HG02943 (cell line): ENCODE results near the gene DOK5.

Experiments used
- ATAC-seq: cut with Tn5 transposase; IDR thresholded peaks from one replicate; pipeline ENCODE4 v1.9.1; 2021; ENCODE audit warnings: mild to moderate bottlenecking, low read depth, moderate library complexity; ENCODE audit not compliant: unreplicated experiment

DOK5 gene

GRCh38 chr20:54605319-54605718, 129.9 kb downstream of the DOK5 start:
- no peak for ATAC-seq

GRCh38 chr20:54606380-54606779, 131.0 kb downstream of the DOK5 start:
- ATAC-seq = no peak

GRCh38 chr20:54608039-54608745, 132.8 kb downstream of the DOK5 start:
- ATAC-seq = no peak

GRCh38 chr20:54608943-54609342, 133.6 kb downstream of the DOK5 start:
- no peak for ATAC-seq

GRCh38 chr20:54611708-54612412, 136.5 kb downstream of the DOK5 start:
- ATAC-seq = no peak

GRCh38 chr20:54618412-54618811, 143.0 kb downstream of the DOK5 start:
- ATAC-seq = no peak

- ATAC-seq = no peak
These were observed 143.8 kb downstream of the DOK5 start for GRCh38 chr20:54619181-54619580.

GRCh38 chr20:54619682-54620081, 144.3 kb downstream of the DOK5 start:
- ATAC-seq = no peak

- ATAC-seq = no peak
These were observed 145.2 kb downstream of the DOK5 start for GRCh38 chr20:54620611-54621010.

GRCh38 chr20:54622333-54623295, 147.2 kb downstream of the DOK5 start:
- no peak for ATAC-seq

- no peak for ATAC-seq
These were observed 148.7 kb downstream of the DOK5 start for GRCh38 chr20:54623991-54624569.

- no peak for ATAC-seq
These were observed 149.5 kb downstream of the DOK5 start for GRCh38 chr20:54624706-54625390.

- no peak for ATAC-seq
These were observed 150.1 kb downstream of the DOK5 start for GRCh38 chr20:54625497-54625896.

- ATAC-seq = no peak
These were observed 150.7 kb downstream of the DOK5 start for GRCh38 chr20:54626126-54626525.

- no peak for ATAC-seq
These were observed 154.2 kb downstream of the DOK5 start for GRCh38 chr20:54629632-54630031.

- ATAC-seq = no peak
These were observed 155.2 kb downstream of the DOK5 start for GRCh38 chr20:54630582-54630981.

GRCh38 chr20:54631059-54631458, 155.7 kb downstream of the DOK5 start:
- ATAC-seq = no peak

- ATAC-seq = peak; percentile 97
These were observed 158.3 kb downstream of the DOK5 start for GRCh38 chr20:54633374-54634355.

- no peak for ATAC-seq
These were observed 161.2 kb downstream of the DOK5 start for GRCh38 chr20:54636575-54636974.
